Measurements from ENCODE around the gene DCDC2.

- TF ChIP-seq CTCF (IDR thresholded peaks at IDR 0.05; ENCODE audit: insufficient read depth, low read length) = no peak
- TF ChIP-seq GABPA (IDR thresholded peaks at IDR 0.05; ENCODE audit: low read depth) = no peak
- no peak for TF ChIP-seq POLR2AphosphoS5 (IDR thresholded peaks at IDR 0.05; ENCODE audit: low read depth)
- no peak for TF ChIP-seq REST (IDR thresholded peaks at IDR 0.05; ENCODE audit: insufficient replicate concordance, low read depth)
Measured at GRCh38 chr6:24146871-24147270, 211.0 kb downstream of the DCDC2 start.

Data from HL-60 (cell line).